ENCODE measurements around the gene CSRP1.

Gene CSRP1

GRCh38 chr1:201460814-201461644 lies 45.9 kb downstream of the CSRP1 start:
- DNase-seq (ENCODE audit: low spot score), result peak; percentile 85
- Histone ChIP-seq H3K27ac (peak overlapping the region; percentile 93 to 97), H3K4me3 (peak overlapping the region; percentile 47)
- TF ChIP-seq CTCF (IDR thresholded peaks at IDR 0.05), result no peak

- peak overlapping the region; percentile 93 to 97 for H3K27ac ChIP-seq
- peak; percentile 67 for DNase-seq (ENCODE audit: low spot score)
- H3K4me3 ChIP-seq, result no peak overlapping the region
- TF ChIP-seq CTCF (IDR thresholded peaks at IDR 0.05), result no peak
Observed at GRCh38 chr1:201459775-201460174, 47.1 kb downstream of the CSRP1 start.

- H3K27ac ChIP-seq, result peak overlapping the region in 1 of 2 donors; percentile 97
- H3K4me3 ChIP-seq, result no peak overlapping the region
- no peak for TF ChIP-seq CTCF (IDR thresholded peaks at IDR 0.05)
- DNase-seq (ENCODE audit: low spot score), result peak; percentile 28
Observed at GRCh38 chr1:201459052-201459451, 47.9 kb downstream of the CSRP1 start.

- no peak for TF ChIP-seq CTCF (IDR thresholded peaks at IDR 0.05)
- H3K4me3 ChIP-seq, result no peak overlapping the region
- peak overlapping the region in 1 of 2 donors; percentile 81 for H3K27ac ChIP-seq
- DNase-seq (ENCODE audit: low spot score), result no peak
Observed at GRCh38 chr1:201457508-201457960, 49.4 kb downstream of the CSRP1 start.

GRCh38 chr1:201456499-201457309 lies 50.2 kb downstream of the CSRP1 start:
- H3K4me3 ChIP-seq, result no peak overlapping the region
- peak overlapping the region in 1 of 2 donors; percentile 81 for H3K27ac ChIP-seq
- peak; percentile 88 for DNase-seq (ENCODE audit: low spot score)
- TF ChIP-seq CTCF (IDR thresholded peaks at IDR 0.05), result no peak

GRCh38 chr1:201455098-201455497 lies 51.8 kb downstream of the CSRP1 start:
- TF ChIP-seq CTCF (IDR thresholded peaks at IDR 0.05), result no peak
- peak; percentile 64 for DNase-seq (ENCODE audit: low spot score)
- peak overlapping the region in 1 of 2 donors; percentile 81 for H3K27ac ChIP-seq
- no peak overlapping the region for H3K4me3 ChIP-seq

Measured in coronary artery (tissue), 2 donors.